ENCODE measurements around the gene SPTBN2.
"Not testable (repeated sequence)": the region's sequence is repeated elsewhere in the genome, so short reads cannot be mapped to it uniquely, and the experiment has no call there.

SPTBN2 gene

GRCh38 chr11:66641834-66642233, 87.2 kb downstream of the SPTBN2 start:
- DNase-seq (ENCODE audit: low read depth in 1 of 2, low spot score in 1 of 2): no peak

- DNase-seq (ENCODE audit: low read depth in 1 of 2, low spot score in 1 of 2): not testable (repeated sequence)
These were observed 89.1 kb downstream of the SPTBN2 start for GRCh38 chr11:66639814-66640340.

GRCh38 chr11:66639066-66639813, 89.8 kb downstream of the SPTBN2 start:
- DNase-seq (ENCODE audit: low read depth in 1 of 2, low spot score in 1 of 2): no peak

GRCh38 chr11:66638177-66639065, 90.6 kb downstream of the SPTBN2 start, which contains the start of gene RBM4:
TSS of gene RBM4 (plus strand) at chr11:66638703. CDS start at chr11:66639712, 1,009 bp downstream.
- DNase-seq (ENCODE audit: low read depth in 1 of 2, low spot score in 1 of 2): peak; percentile 87 to 92

- DNase-seq (ENCODE audit: low read depth in 1 of 2, low spot score in 1 of 2): no peak
These were observed 91.3 kb downstream of the SPTBN2 start for GRCh38 chr11:66637557-66638176.

- no peak for DNase-seq (ENCODE audit: low read depth in 1 of 2, low spot score in 1 of 2)
These were observed 92.6 kb downstream of the SPTBN2 start for GRCh38 chr11:66636411-66636810.
